Testis (tissue), 3 donors: ENCODE data around the gene LHFPL3. TPM values are rescaled to one million over a fixed set of nuclear protein-coding genes. Genes with fewer than 3 reads are reported as not detected.

ENCODE experiments used
- DNase-seq: peaks from one replicate; pipeline ENCODE4 v3.0.0-alpha.2; 2019
- H3K27ac ChIP-seq, 2 donors: fragments of 200-600 bp; sonication (generic); one replicate each; pipeline ENCODE4 v1.5.1; 2019
- H3K27me3 ChIP-seq: fragments of 200-600 bp; sonication (generic); one replicate; pipeline ENCODE4 v1.5.1; 2019
- H3K36me3 ChIP-seq: fragments of 200-600 bp; sonication (generic); one replicate; pipeline ENCODE4 v1.5.1; 2017; ENCODE audit warnings: low read depth; ENCODE audit errors: missing control alignments
- H3K4me1 ChIP-seq: fragments of 200-600 bp; sonication (generic); one replicate; pipeline ENCODE4 v1.5.1; 2019
- H3K4me3 ChIP-seq, 2 donors: fragments of 200-600 bp; sonication (generic); one replicate each; pipeline ENCODE4 v1.5.1; 2017 to 2019
- H3K9me3 ChIP-seq: fragments of 200-600 bp; sonication (generic); one replicate; pipeline ENCODE4 v1.5.1; 2017
- CTCF ChIP-seq, 3 experiments: fragments of 450-650 bp in 2 of 3; fragments of 200-600 bp in 1 of 3; sonication (generic) in 1 of 3; IDR thresholded peaks; one replicate each; pipeline ENCODE4 v1.5.1; 2016 to 2019; ENCODE audit warnings: antibody characterized with exemption in 3 of 3, mild to moderate bottlenecking in 2 of 3, moderate library complexity in 1 of 3
- POLR2A ChIP-seq: fragments of 450-650 bp; IDR thresholded peaks from one replicate; pipeline ENCODE4 v1.6.1; 2017; ENCODE audit warnings: antibody characterized with exemption, mild to moderate bottlenecking, moderate library complexity
- WGBS, 2 donors: methylation state at CpG; one replicate each; pipeline ENCODE4 v1.1.5; 2018; 5-methylcytosine and 5-hydroxymethylcytosine counted together
- intact Hi-C: fragments of 100-400 bp; cut with DNase I; formaldehyde crosslinking; loops from one replicate; pipeline ENCODE4 v1.15.1; 2023; ENCODE audit warnings: low total_unique reads
- polyA plus RNA-seq: library from polyadenylated mRNA; stranded (reverse); fragments of 350-450 nt; fragmentation: Illumina TruSeq; extraction: RNeasy Lipid Tissue Mini Kit (QIAGEN cat#74804); gene quantifications from one replicate; pipeline ENCODE4 v1.2.3, GENCODE V29; 2014; ENCODE audit warnings: low read depth, low replicate concordance; ENCODE audit not compliant: insufficient read depth
- total RNA-seq, 2 donors: library from RNA; depleted of rRNA; stranded (reverse); fragments of >200 nt; gene quantifications; one replicate each; pipeline ENCODE4 v1.2.3, GENCODE V29; 2016

Gene LHFPL3
- total and polyA plus RNA-seq, 3 donors from 2014 or later = 0.17 to 0.47 (median 0.19) TPM

GRCh38 chr7:104382616-104383015 is 54.2 kb downstream of the LHFPL3 start:
- 95 to 96% methylated on average over 4 of the region's 4 CpGs for WGBS, 2 donors
- DNase-seq = no peak
- TF ChIP-seq CTCF (IDR thresholded peaks at IDR 0.05) (no peak), POLR2A (no peak)
- H3K36me3 ChIP-seq = no peaks in the 10 kb centered on the region
- H3K27me3 ChIP-seq = no peaks in the 10 kb centered on the region
- H3K4me1 ChIP-seq = no peaks in the 10 kb centered on the region
- H3K9me3 ChIP-seq = no peaks in the 10 kb centered on the region
- H3K4me3 ChIP-seq = no peak overlapping the region
- intact Hi-C loops = no loop called here
- H3K27ac ChIP-seq = no peak overlapping the region

GRCh38 chr7:104386943-104387342 is 58.5 kb downstream of the LHFPL3 start:
- no peaks in the 10 kb centered on the region for H3K36me3 ChIP-seq
- no peak overlapping the region for H3K27ac ChIP-seq
- H3K4me3 ChIP-seq = no peak overlapping the region
- no peaks in the 10 kb centered on the region for H3K9me3 ChIP-seq
- no peaks in the 10 kb centered on the region for H3K27me3 ChIP-seq
- no peaks in the 10 kb centered on the region for H3K4me1 ChIP-seq
- no peak for DNase-seq
- intact Hi-C loops = no loop called here
- TF ChIP-seq CTCF (IDR thresholded peaks at IDR 0.05) (no peak), POLR2A (no peak)

GRCh38 chr7:104388222-104388621 is 59.8 kb downstream of the LHFPL3 start:
- Histone ChIP-seq H3K36me3 (no peaks in the 10 kb centered on the region), H3K27me3 (no peaks in the 10 kb centered on the region), H3K4me1 (no peaks in the 10 kb centered on the region), H3K4me3 (no peak overlapping the region), H3K9me3 (no peaks in the 10 kb centered on the region), H3K27ac (no peak overlapping the region)
- DNase-seq = no peak
- no peak for TF ChIP-seq POLR2A
- TF ChIP-seq CTCF (IDR thresholded peaks at IDR 0.05) = no peak
- WGBS, 2 donors = 75 to 79% methylated on average over 3 of the region's 3 CpGs
- intact Hi-C loops = no loop called here

GRCh38 chr7:104395162-104395561 is 66.8 kb downstream of the LHFPL3 start:
- H3K27me3 ChIP-seq = no peaks in the 10 kb centered on the region
- H3K36me3 ChIP-seq = no peaks in the 10 kb centered on the region
- H3K27ac ChIP-seq = no peak overlapping the region
- intact Hi-C loops = no loop called here
- DNase-seq = no peak
- no peaks in the 10 kb centered on the region for H3K9me3 ChIP-seq
- H3K4me3 ChIP-seq = no peak overlapping the region
- TF ChIP-seq POLR2A = no peak
- TF ChIP-seq CTCF (IDR thresholded peaks at IDR 0.05) = no peak
- H3K4me1 ChIP-seq = no peaks in the 10 kb centered on the region

GRCh38 chr7:104397442-104397841 is 69.0 kb downstream of the LHFPL3 start:
- 44 to 50% methylated on average over 4 of the region's 4 CpGs for WGBS, 2 donors
- Histone ChIP-seq H3K4me3 (no peak overlapping the region), H3K4me1 (no peaks in the 10 kb centered on the region), H3K27me3 (no peaks in the 10 kb centered on the region), H3K36me3 (no peaks in the 10 kb centered on the region), H3K9me3 (no peaks in the 10 kb centered on the region), H3K27ac (no peak overlapping the region)
- TF ChIP-seq POLR2A = no peak
- TF ChIP-seq CTCF (IDR thresholded peaks at IDR 0.05) = no peak
- DNase-seq = no peak
- intact Hi-C loops = no loop called here
